ENCODE results near the gene TK2. TPM values are rescaled to one million over a fixed set of nuclear protein-coding genes. Genes with fewer than 3 reads are reported as not detected.
A peak's percentile ranks its signal among the peaks of the same experiment; 100 is the strongest.
"Not testable (repeated sequence)": the region's sequence is repeated elsewhere in the genome, so short reads cannot be mapped to it uniquely, and the experiment has no call there.

The TK2 gene
- total RNA-seq, 1 experiment from 2014 or later: 19.6 TPM

- Histone ChIP-seq H3K9me3 (no peaks in the 10 kb centered on the region), H3K4me3 (no peak overlapping the region), H3K36me3 (no peaks in the 10 kb centered on the region), H3K27me3 (no peaks in the 10 kb centered on the region)
- no peak for DNase-seq
Observed at GRCh38 chr16:66503612-66504011, 46.3 kb downstream of the TK2 start.

- no peak overlapping the region for H3K4me3 ChIP-seq
- no peaks in the 10 kb centered on the region for H3K27me3 ChIP-seq
- H3K9me3 ChIP-seq: no peaks in the 10 kb centered on the region
- DNase-seq: no peak
- H3K36me3 ChIP-seq: no peaks in the 10 kb centered on the region
Observed at GRCh38 chr16:66503030-66503429, 46.9 kb downstream of the TK2 start.

GRCh38 chr16:66502020-66502913 is 47.7 kb downstream of the TK2 start:
- no peaks in the 10 kb centered on the region for H3K9me3 ChIP-seq
- H3K27me3 ChIP-seq: no peaks in the 10 kb centered on the region
- no peaks in the 10 kb centered on the region for H3K36me3 ChIP-seq
- H3K4me3 ChIP-seq: no peak overlapping the region
- DNase-seq: peak; percentile 59

GRCh38 chr16:66501563-66501962 is 48.4 kb downstream of the TK2 start:
- H3K36me3 ChIP-seq, DNase-seq, H3K27me3 ChIP-seq, H3K9me3 ChIP-seq, H3K4me3 ChIP-seq: not testable (repeated sequence)

- H3K27me3 ChIP-seq, H3K4me3 ChIP-seq, DNase-seq, H3K36me3 ChIP-seq, H3K9me3 ChIP-seq: not testable (repeated sequence)
Observed at GRCh38 chr16:66497921-66498320, 52.0 kb downstream of the TK2 start.

GRCh38 chr16:66496226-66496625 is 53.7 kb downstream of the TK2 start:
- not testable (repeated sequence) for H3K4me3 ChIP-seq, H3K27me3 ChIP-seq, H3K36me3 ChIP-seq, DNase-seq, H3K9me3 ChIP-seq

- Histone ChIP-seq H3K9me3 (no peaks in the 10 kb centered on the region), H3K4me3 (no peak overlapping the region), H3K27me3 (no peaks in the 10 kb centered on the region), H3K36me3 (no peaks in the 10 kb centered on the region)
- no peak for DNase-seq
Observed at GRCh38 chr16:66495440-66495839, 54.5 kb downstream of the TK2 start.

- no peak overlapping the region for H3K4me3 ChIP-seq
- H3K36me3 ChIP-seq: no peaks in the 10 kb centered on the region
- no peaks in the 10 kb centered on the region for H3K9me3 ChIP-seq
- no peaks in the 10 kb centered on the region for H3K27me3 ChIP-seq
- DNase-seq: no peak
Observed at GRCh38 chr16:66494916-66495315, 55.0 kb downstream of the TK2 start.

- H3K36me3 ChIP-seq: no peaks in the 10 kb centered on the region
- H3K27me3 ChIP-seq: no peaks in the 10 kb centered on the region
- H3K9me3 ChIP-seq: no peaks in the 10 kb centered on the region
- no peak overlapping the region for H3K4me3 ChIP-seq
- DNase-seq: no peak
Observed at GRCh38 chr16:66493490-66494401, 56.2 kb downstream of the TK2 start.

- no peaks in the 10 kb centered on the region for H3K9me3 ChIP-seq
- H3K4me3 ChIP-seq: no peak overlapping the region
- no peak for DNase-seq
- H3K27me3 ChIP-seq: no peaks in the 10 kb centered on the region
- no peaks in the 10 kb centered on the region for H3K36me3 ChIP-seq
Observed at GRCh38 chr16:66491716-66492064, 58.2 kb downstream of the TK2 start.

- Histone ChIP-seq H3K4me3 (no peak overlapping the region), H3K27me3 (no peaks in the 10 kb centered on the region), H3K36me3 (no peaks in the 10 kb centered on the region), H3K9me3 (no peaks in the 10 kb centered on the region)
- no peak for DNase-seq
Observed at GRCh38 chr16:66490774-66491715, 58.9 kb downstream of the TK2 start.

GRCh38 chr16:66489818-66490217 is 60.1 kb downstream of the TK2 start:
- H3K27me3 ChIP-seq: no peaks in the 10 kb centered on the region
- no peaks in the 10 kb centered on the region for H3K36me3 ChIP-seq
- no peak for DNase-seq
- no peak overlapping the region for H3K4me3 ChIP-seq
- no peaks in the 10 kb centered on the region for H3K9me3 ChIP-seq

GRCh38 chr16:66489385-66489784 is 60.5 kb downstream of the TK2 start:
- Histone ChIP-seq H3K36me3 (no peaks in the 10 kb centered on the region), H3K4me3 (no peak overlapping the region), H3K27me3 (no peaks in the 10 kb centered on the region), H3K9me3 (no peaks in the 10 kb centered on the region)
- no peak for DNase-seq

GRCh38 chr16:66488505-66488904 is 61.4 kb downstream of the TK2 start:
- Histone ChIP-seq H3K4me3 (no peak overlapping the region), H3K27me3 (no peaks in the 10 kb centered on the region), H3K36me3 (no peaks in the 10 kb centered on the region), H3K9me3 (no peaks in the 10 kb centered on the region)
- no peak for DNase-seq

- no peak for DNase-seq
- no peaks in the 10 kb centered on the region for H3K27me3 ChIP-seq
- no peaks in the 10 kb centered on the region for H3K9me3 ChIP-seq
- H3K4me3 ChIP-seq: no peak overlapping the region
- no peaks in the 10 kb centered on the region for H3K36me3 ChIP-seq
Observed at GRCh38 chr16:66487580-66488275, 62.2 kb downstream of the TK2 start.
